Mammary epithelial cell (primary cell): ENCODE results near the gene ELFN1.

Experiments used
- EZH2 ChIP-seq: IDR thresholded peaks from 2 replicates; pipeline ENCODE4 v1.6.1; 2012; ENCODE audit warnings: low read length, inconsistent platforms, borderline replicate concordance
- TF ChIP-seq, protein P1 (sequence below), 2 donors: IDR thresholded peaks in 1 of 2; conservative IDR thresholded peaks in 1 of 2; 2 replicates each; pipeline ENCODE4 v1.5.1; 2011 to 2012; ENCODE audit warnings: inconsistent platforms in 2 of 2, low read length in 2 of 2, mild to moderate bottlenecking in 2 of 2, control low read depth in 1 of 2, low read depth in 1 of 2; ENCODE audit not compliant: insufficient read depth in 1 of 2; ENCODE audit errors: extremely low read depth in 1 of 2

DNA sequence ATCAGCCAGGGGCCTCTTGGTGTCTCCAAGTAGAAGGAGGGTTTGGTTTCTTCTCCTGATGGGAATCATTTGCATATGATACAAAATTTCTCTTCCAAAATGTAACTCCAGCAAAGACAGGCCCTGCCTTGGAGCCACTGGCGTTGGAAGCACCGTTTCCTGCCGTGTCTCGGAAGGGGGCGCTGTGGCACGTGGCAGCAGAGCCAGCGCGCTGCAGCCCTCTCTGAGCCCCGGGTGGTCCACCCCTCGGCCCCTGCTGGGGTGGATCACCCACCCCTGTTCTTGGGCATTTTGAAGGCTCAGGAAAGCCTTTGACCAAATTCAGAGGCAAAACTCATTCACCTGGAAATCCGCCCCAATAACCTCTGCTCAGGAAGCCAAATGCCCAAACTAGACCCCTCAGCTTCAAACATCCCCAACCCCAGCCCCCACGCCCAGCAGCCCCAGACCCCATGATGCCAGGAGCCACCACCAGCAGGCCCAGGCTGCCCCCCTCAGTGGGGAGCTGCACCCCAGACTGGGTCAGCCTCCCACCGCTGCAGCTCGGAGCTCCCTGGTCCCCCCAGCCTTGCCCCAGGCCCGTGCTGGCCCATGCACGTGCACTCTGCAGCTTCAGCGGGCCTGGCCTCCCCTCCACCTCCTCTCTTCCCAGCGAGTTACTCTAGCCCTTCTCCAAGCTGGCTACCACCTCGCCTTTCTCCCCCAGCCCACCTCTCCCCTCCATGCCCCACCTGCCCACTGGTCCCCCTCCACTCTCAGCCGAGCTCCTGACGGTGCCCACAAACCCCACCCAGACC lies 29.5 kb upstream of the ELFN1 start:
- TF ChIP-seq, protein P1, sequence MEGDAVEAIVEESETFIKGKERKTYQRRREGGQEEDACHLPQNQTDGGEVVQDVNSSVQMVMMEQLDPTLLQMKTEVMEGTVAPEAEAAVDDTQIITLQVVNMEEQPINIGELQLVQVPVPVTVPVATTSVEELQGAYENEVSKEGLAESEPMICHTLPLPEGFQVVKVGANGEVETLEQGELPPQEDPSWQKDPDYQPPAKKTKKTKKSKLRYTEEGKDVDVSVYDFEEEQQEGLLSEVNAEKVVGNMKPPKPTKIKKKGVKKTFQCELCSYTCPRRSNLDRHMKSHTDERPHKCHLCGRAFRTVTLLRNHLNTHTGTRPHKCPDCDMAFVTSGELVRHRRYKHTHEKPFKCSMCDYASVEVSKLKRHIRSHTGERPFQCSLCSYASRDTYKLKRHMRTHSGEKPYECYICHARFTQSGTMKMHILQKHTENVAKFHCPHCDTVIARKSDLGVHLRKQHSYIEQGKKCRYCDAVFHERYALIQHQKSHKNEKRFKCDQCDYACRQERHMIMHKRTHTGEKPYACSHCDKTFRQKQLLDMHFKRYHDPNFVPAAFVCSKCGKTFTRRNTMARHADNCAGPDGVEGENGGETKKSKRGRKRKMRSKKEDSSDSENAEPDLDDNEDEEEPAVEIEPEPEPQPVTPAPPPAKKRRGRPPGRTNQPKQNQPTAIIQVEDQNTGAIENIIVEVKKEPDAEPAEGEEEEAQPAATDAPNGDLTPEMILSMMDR (conservative IDR thresholded peaks at IDR 0.05 in 1 of 2, IDR thresholded peaks at IDR 0.05 in 1 of 2; ENCODE audit: extremely low read depth in 1 of 2, insufficient read depth in 1 of 2, low read depth in 1 of 2, low read length in 2 of 2): no peak
- TF ChIP-seq EZH2: no peak
